SU-DHL-6 (cell line): ENCODE results near the gene ITSN1.

Experiments used
- H2AFZ ChIP-seq: fragments of 200-600 bp; sonication (generic); 2 replicates; pipeline ENCODE4 v1.6.1; 2014; ENCODE audit warnings: low read depth, mild to moderate bottlenecking, moderate library complexity, mixed read lengths, antibody characterized with exemption, low read length; ENCODE audit not compliant: severe bottlenecking
- H3F3A ChIP-seq: fragments of 200-600 bp; shearing (Covaris generic); 2 replicates; pipeline ENCODE4 v1.6.0; 2016; ENCODE audit warnings: antibody characterized with exemption, mild to moderate bottlenecking; ENCODE audit not compliant: insufficient read depth
- H3K27ac ChIP-seq: fragments of 200-600 bp; sonication (generic); 2 replicates; pipeline ENCODE4 v1.5.1; 2016; ENCODE audit warnings: low read depth, mild to moderate bottlenecking, low read length, moderate library complexity, mixed read lengths
- H3K27me3 ChIP-seq: fragments of 200-600 bp; sonication (generic), shearing (Covaris generic); 2 replicates; pipeline ENCODE4 v1.6.0; 2014; ENCODE audit warnings: mild to moderate bottlenecking, low read length
- H3K36me3 ChIP-seq: fragments of 200-600 bp; sonication (generic); 2 replicates; pipeline ENCODE4 v1.6.1; 2014; ENCODE audit warnings: mild to moderate bottlenecking, low read length, mixed read lengths
- H3K4me2 ChIP-seq: fragments of 300-600, 200-600 bp; shearing (Covaris generic), sonication (generic); 2 replicates; pipeline ENCODE4 v1.6.0; 2014; ENCODE audit warnings: low read length, low read depth, mild to moderate bottlenecking; ENCODE audit not compliant: poor library complexity, severe bottlenecking
- H3K4me3 ChIP-seq: fragments of 200-600 bp; sonication (generic); 2 replicates; pipeline ENCODE4 v1.5.1; 2014; ENCODE audit warnings: antibody characterized with exemption, low read length, mild to moderate bottlenecking, mixed read lengths; ENCODE audit not compliant: insufficient read depth, poor library complexity, severe bottlenecking
- H3K79me2 ChIP-seq: fragments of 200-600 bp; sonication (generic); 2 replicates; pipeline ENCODE4 v1.6.1; 2014; ENCODE audit warnings: mild to moderate bottlenecking, low read length, moderate library complexity; ENCODE audit not compliant: insufficient read depth
- H3K9ac ChIP-seq: fragments of 200-600 bp; sonication (generic); 2 replicates; pipeline ENCODE4 v1.7.0; 2014; ENCODE audit warnings: mild to moderate bottlenecking, low read length
- H3K9me2 ChIP-seq: fragments of 200-600 bp; sonication (generic); replicated peaks from 2 replicates; pipeline ENCODE4 v1.6.1; 2014; ENCODE audit warnings: low read length; ENCODE audit not compliant: insufficient read depth
- H3K9me3 ChIP-seq: fragments of 200-600 bp; sonication (generic); 2 replicates; pipeline ENCODE4 v1.6.1; 2014; ENCODE audit warnings: low read length, mixed read lengths; ENCODE audit not compliant: insufficient read depth
- H4K20me1 ChIP-seq: fragments of 200-600 bp; sonication (generic); 2 replicates; pipeline ENCODE4 v1.6.1; 2014; ENCODE audit warnings: low read depth, mild to moderate bottlenecking, antibody characterized with exemption, low read length, moderate library complexity, mixed read lengths
- EZH2phosphoT487 ChIP-seq: fragments of 200-600 bp; sonication (generic), shearing (Covaris generic); conservative IDR thresholded peaks from 2 replicates; pipeline ENCODE4 v1.6.1; 2018; ENCODE audit warnings: mild to moderate bottlenecking, antibody characterized with exemption, low read length, moderate library complexity, mixed read lengths
- TF ChIP-seq, protein P1 (sequence below): fragments of 200-600 bp; sonication (generic); IDR thresholded peaks from one replicate; pipeline ENCODE4 v1.5.1; 2017; ENCODE audit warnings: antibody characterized with exemption, mild to moderate bottlenecking, low read length, moderate library complexity; ENCODE audit not compliant: insufficient read depth, poor library complexity, severe bottlenecking

ITSN1 gene

DNA sequence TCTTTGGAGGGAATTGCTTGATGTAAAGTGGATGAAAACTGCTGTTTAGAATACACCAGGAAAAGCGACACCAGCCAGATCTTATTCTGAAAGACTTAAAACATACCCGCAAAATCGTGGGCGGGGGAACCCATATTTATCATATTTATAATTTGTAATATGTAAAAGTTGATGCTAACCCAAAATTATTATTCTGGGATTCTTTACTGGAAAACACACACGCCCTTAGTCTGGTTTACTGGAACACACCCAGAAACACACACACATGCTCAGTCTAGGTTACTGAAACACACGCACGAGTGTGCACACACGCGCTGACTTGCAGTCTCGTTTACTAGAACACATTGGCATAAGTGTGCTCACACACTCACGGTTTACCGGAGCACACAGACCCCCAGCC is 240.8 kb downstream of the ITSN1 start:
- no peaks in the 10 kb centered on the region for H3F3A ChIP-seq
- TF ChIP-seq, protein P1, sequence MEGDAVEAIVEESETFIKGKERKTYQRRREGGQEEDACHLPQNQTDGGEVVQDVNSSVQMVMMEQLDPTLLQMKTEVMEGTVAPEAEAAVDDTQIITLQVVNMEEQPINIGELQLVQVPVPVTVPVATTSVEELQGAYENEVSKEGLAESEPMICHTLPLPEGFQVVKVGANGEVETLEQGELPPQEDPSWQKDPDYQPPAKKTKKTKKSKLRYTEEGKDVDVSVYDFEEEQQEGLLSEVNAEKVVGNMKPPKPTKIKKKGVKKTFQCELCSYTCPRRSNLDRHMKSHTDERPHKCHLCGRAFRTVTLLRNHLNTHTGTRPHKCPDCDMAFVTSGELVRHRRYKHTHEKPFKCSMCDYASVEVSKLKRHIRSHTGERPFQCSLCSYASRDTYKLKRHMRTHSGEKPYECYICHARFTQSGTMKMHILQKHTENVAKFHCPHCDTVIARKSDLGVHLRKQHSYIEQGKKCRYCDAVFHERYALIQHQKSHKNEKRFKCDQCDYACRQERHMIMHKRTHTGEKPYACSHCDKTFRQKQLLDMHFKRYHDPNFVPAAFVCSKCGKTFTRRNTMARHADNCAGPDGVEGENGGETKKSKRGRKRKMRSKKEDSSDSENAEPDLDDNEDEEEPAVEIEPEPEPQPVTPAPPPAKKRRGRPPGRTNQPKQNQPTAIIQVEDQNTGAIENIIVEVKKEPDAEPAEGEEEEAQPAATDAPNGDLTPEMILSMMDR: no peak
- TF ChIP-seq EZH2phosphoT487: no peak
- no peak overlapping the region for H3K9ac ChIP-seq
- no peaks in the 10 kb centered on the region for H4K20me1 ChIP-seq
- no peak overlapping the region for H3K4me3 ChIP-seq
- no peaks in the 10 kb centered on the region for H3K79me2 ChIP-seq
- no peaks in the 10 kb centered on the region for H3K27me3 ChIP-seq
- no peaks in the 10 kb centered on the region for H3K36me3 ChIP-seq
- H3K4me2 ChIP-seq: no peak overlapping the region
- H3K9me3 ChIP-seq: no peaks in the 10 kb centered on the region
- H3K27ac ChIP-seq: no peak overlapping the region
- H3K9me2 ChIP-seq: no peaks in the 10 kb centered on the region
- H2AFZ ChIP-seq: no peak overlapping the region

DNA sequence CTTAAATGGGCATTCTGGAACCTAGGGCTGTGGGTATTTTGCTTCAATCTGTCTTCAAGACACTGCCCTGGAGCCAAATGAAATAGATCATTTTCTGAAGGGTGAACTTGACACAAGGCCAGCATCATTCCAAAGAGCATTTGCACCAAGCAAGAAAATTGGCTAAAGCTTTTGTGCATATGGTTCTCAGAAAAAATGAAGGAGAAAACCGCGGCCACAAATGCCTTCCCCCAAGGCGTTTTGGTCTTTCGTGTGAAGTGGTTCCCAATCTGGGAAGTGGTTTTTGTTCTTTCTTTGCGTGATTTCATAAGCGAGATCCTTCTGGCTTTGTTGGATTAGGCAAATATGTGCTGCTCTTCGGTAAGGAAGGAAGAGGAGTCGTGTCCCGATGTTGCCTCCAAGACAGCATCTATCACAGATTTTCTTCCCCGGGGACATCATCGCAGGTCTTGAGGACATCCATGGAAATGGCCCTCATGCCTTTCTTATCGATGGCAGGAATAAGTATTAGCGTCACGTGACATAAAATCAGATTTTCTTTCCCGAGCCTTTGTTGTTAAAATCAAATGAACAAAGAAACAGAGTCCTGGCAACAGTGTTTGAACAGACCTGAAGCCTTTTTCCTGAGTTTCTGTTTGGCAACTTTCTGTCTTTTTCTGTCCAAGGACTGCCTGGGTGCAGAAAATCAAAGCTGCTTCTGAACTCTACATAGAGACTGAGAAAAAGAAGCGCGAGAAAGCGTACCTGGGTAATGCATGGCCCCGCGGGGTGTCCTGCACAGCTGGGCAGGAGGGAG is 242.3 kb downstream of the ITSN1 start:
- Histone ChIP-seq H3K9me2 (no peaks in the 10 kb centered on the region), H3K36me3 (no peaks in the 10 kb centered on the region), H3K79me2 (no peaks in the 10 kb centered on the region), H2AFZ (no peak overlapping the region), H3K9ac (no peak overlapping the region), H3K4me3 (no peak overlapping the region), H3K4me2 (no peak overlapping the region), H4K20me1 (no peaks in the 10 kb centered on the region), H3K27me3 (no peaks in the 10 kb centered on the region), H3K9me3 (no peaks in the 10 kb centered on the region), H3K27ac (no peak overlapping the region), H3F3A (no peaks in the 10 kb centered on the region)
- no peak for TF ChIP-seq EZH2phosphoT487
- TF ChIP-seq, protein P1: no peak

- H3K79me2 ChIP-seq: no peaks in the 10 kb centered on the region
- no peaks in the 10 kb centered on the region for H3K27me3 ChIP-seq
- H3K9me3 ChIP-seq: no peaks in the 10 kb centered on the region
- no peak overlapping the region for H3K27ac ChIP-seq
- H3K4me3 ChIP-seq: no peak overlapping the region
- no peaks in the 10 kb centered on the region for H4K20me1 ChIP-seq
- no peak for TF ChIP-seq EZH2phosphoT487
- TF ChIP-seq, protein P1: no peak
- no peak overlapping the region for H2AFZ ChIP-seq
- no peak overlapping the region for H3K9ac ChIP-seq
- no peaks in the 10 kb centered on the region for H3K9me2 ChIP-seq
- H3K4me2 ChIP-seq: no peak overlapping the region
- no peaks in the 10 kb centered on the region for H3F3A ChIP-seq
- H3K36me3 ChIP-seq: no peaks in the 10 kb centered on the region
Measured at GRCh38 chr21:33885172-33885514, 242.8 kb downstream of the ITSN1 start.
